OCI-LY7 (cell line): ENCODE measurements around the gene TMC7. TPM values are rescaled to one million over a fixed set of nuclear protein-coding genes. Genes with fewer than 3 reads are reported as not detected.
"Not testable (repeated sequence)": the region's sequence is repeated elsewhere in the genome, so short reads cannot be mapped to it uniquely, and the experiment has no call there.

ENCODE experiments used
- BruUV-seq: library from RNA; stranded (reverse); fragments of 400-500 nt; replicated peaks from 2 replicates; lab custom pipeline; 2021; lab: Mats Ljungman, UMichigan
- CTCF ChIA-PET: fragments of 300-600 bp; sonication (Branson Sonifier 250); formaldehyde crosslinking; loops from one replicate; lab custom pipeline; 2022; ENCODE audit warnings: antibody characterized with exemption; ENCODE audit not compliant: unreplicated experiment; lab: Charles Lee
- POLR2A ChIA-PET: fragments of 300-600 bp; sonication (Branson Sonifier 250); formaldehyde crosslinking; loops from one replicate; lab custom pipeline; 2022; ENCODE audit warnings: antibody characterized with exemption; lab: Charles Lee
- DNase-seq: peaks from one replicate; pipeline ENCODE4 v3.0.0-alpha.2; 2015; ENCODE audit warnings: low spot score
- H2AFZ ChIP-seq: fragments of 200-600 bp; sonication (generic), shearing (Covaris generic); 2 replicates; pipeline ENCODE4 v1.6.1; 2014; ENCODE audit warnings: mild to moderate bottlenecking, antibody characterized with exemption, low read length, moderate library complexity
- H3K27ac ChIP-seq: fragments of 200-600 bp; sonication (generic); 2 replicates; pipeline ENCODE4 v1.5.1; 2014; ENCODE audit warnings: mixed run types, low read depth, mild to moderate bottlenecking, moderate library complexity, low read length, inconsistent platforms; ENCODE audit not compliant: poor library complexity, severe bottlenecking
- H3K36me3 ChIP-seq: fragments of 200-600 bp; sonication (generic); 2 replicates; pipeline ENCODE4 v1.6.1; 2014; ENCODE audit warnings: mild to moderate bottlenecking, antibody characterized with exemption, low read length, moderate library complexity, mixed read lengths; ENCODE audit not compliant: insufficient read depth
- H3K4me1 ChIP-seq: fragments of 200-600 bp; sonication (generic); 2 replicates; pipeline ENCODE4 v1.5.1; 2014; ENCODE audit warnings: mild to moderate bottlenecking, low read length; ENCODE audit not compliant: insufficient read depth, poor library complexity, severe bottlenecking
- H3K4me2 ChIP-seq: fragments of 200-600 bp; sonication (generic); 2 replicates; pipeline ENCODE4 v1.6.1; 2014; ENCODE audit warnings: mild to moderate bottlenecking, low read length
- H3K4me3 ChIP-seq: fragments of 200-600 bp; sonication (generic); 2 replicates; pipeline ENCODE4 v1.5.1; 2014; ENCODE audit warnings: mild to moderate bottlenecking, low read depth, low read length; ENCODE audit not compliant: poor library complexity, severe bottlenecking
- H3K79me2 ChIP-seq: fragments of 200-600 bp; sonication (generic); 2 replicates; pipeline ENCODE4 v1.6.1; 2016; ENCODE audit warnings: low read depth, mild to moderate bottlenecking, low read length, moderate library complexity, mixed read lengths; ENCODE audit not compliant: insufficient read depth
- H3K9me2 ChIP-seq: fragments of 200-600 bp; sonication (generic); 2 replicates; pipeline ENCODE4 v1.6.1; 2016; ENCODE audit warnings: mild to moderate bottlenecking, low read length, mixed read lengths; ENCODE audit not compliant: insufficient read depth
- H3K9me3 ChIP-seq: fragments of 200-600 bp; sonication (generic); 2 replicates; pipeline ENCODE4 v1.6.1; 2014; ENCODE audit warnings: mild to moderate bottlenecking, mixed run types, low read length, mixed read lengths
- H4K20me1 ChIP-seq: fragments of 200-600 bp; sonication (generic); 2 replicates; pipeline ENCODE4 v1.6.1; 2014; ENCODE audit warnings: mild to moderate bottlenecking, antibody characterized with exemption, low read length, moderate library complexity, mixed read lengths; ENCODE audit not compliant: insufficient read depth
- EZH2phosphoT487 ChIP-seq: fragments of 200-600 bp; sonication (generic); IDR thresholded peaks from 2 replicates; pipeline ENCODE4 v1.6.1; 2018; ENCODE audit warnings: low read depth, borderline replicate concordance, mild to moderate bottlenecking, mixed run types, antibody characterized with exemption, low read length, moderate library complexity, mixed read lengths
- intact Hi-C: fragments of 100-400 bp; cut with micrococcal nuclease; formaldehyde crosslinking; loops from one replicate; pipeline ENCODE4 v1.10.0; 2022; ENCODE audit not compliant: unreplicated experiment
- total RNA-seq, 2 experiments: library from RNA; depleted of rRNA in 1 of 2; stranded (reverse); fragments of >200 nt in 1 of 2; shearing (Covaris generic) in 1 of 2; gene quantifications; 2 replicates each; pipeline ENCODE4 v1.2.3, GENCODE V29; 2014 to 2022
- TF ChIP-seq, protein P1 (sequence below): fragments of 200-600 bp; sonication (generic); conservative IDR thresholded peaks from 2 replicates; pipeline ENCODE4 v1.5.1; 2014; ENCODE audit warnings: mild to moderate bottlenecking, antibody characterized with exemption, low read length, moderate library complexity, mixed read lengths

The TMC7 gene
- total RNA-seq, 2 experiments from 2014 or later, result not detected

DNA sequence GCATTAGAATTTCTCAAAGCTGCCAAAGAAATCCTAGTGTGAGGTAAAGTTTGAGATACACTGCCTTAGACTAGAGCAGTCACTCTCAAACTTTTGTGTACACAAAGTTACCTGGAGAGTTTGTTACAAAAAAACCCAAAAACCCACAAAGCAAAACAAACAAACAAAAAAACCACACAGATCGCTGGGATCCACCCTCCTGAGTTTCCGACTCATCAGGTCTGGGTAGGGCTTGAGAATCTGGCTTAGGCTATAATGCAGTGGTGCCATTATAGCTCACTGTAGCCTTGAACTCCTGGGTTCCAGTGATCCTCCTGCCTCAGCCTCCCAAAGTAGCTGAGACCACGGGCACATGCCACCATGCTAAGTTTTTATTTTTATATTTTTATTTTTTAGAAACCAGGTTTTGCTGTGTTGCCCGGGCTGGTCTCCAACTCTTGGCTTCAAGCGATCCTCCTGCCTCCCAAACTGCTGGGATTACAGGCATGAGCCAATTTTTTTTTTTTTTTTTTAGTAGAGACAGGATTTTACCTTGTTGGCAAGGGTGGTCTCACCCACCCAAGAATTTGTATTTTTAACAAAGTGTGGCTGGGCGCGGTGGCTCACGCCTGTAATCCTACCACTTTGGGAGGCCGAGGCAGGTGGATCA is 35.2 kb upstream of the TMC7 start:
- ChIA-PET POLR2A (interaction anchor here (0.7 kb wide), 1 partner anchor 46 kb away, joined by 3 read pairs; no protein-coding TSS in a partner anchor), CTCF (no interaction called here)
- Histone ChIP-seq H4K20me1 (no peaks in the 10 kb centered on the region), H3K4me2 (no peak overlapping the region), H3K4me3 (no peak overlapping the region), H3K36me3 (no peaks in the 10 kb centered on the region), H3K9me2 (no peaks in the 10 kb centered on the region), H3K27ac (no peak overlapping the region), H3K79me2 (no peaks in the 10 kb centered on the region), H3K9me3 (no peaks in the 10 kb centered on the region), H2AFZ (no peak overlapping the region), H3K4me1 (no peaks in the 10 kb centered on the region)
- TF ChIP-seq EZH2phosphoT487, result no peak
- TF ChIP-seq, protein P1, sequence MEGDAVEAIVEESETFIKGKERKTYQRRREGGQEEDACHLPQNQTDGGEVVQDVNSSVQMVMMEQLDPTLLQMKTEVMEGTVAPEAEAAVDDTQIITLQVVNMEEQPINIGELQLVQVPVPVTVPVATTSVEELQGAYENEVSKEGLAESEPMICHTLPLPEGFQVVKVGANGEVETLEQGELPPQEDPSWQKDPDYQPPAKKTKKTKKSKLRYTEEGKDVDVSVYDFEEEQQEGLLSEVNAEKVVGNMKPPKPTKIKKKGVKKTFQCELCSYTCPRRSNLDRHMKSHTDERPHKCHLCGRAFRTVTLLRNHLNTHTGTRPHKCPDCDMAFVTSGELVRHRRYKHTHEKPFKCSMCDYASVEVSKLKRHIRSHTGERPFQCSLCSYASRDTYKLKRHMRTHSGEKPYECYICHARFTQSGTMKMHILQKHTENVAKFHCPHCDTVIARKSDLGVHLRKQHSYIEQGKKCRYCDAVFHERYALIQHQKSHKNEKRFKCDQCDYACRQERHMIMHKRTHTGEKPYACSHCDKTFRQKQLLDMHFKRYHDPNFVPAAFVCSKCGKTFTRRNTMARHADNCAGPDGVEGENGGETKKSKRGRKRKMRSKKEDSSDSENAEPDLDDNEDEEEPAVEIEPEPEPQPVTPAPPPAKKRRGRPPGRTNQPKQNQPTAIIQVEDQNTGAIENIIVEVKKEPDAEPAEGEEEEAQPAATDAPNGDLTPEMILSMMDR, result no peak
- intact Hi-C loops, result loop anchor here (5.0 kb wide), 1 partner anchor 51 kb away; no protein-coding TSS in a partner anchor
- no TSS peak for BruUV-seq
- no peak for DNase-seq

DNA sequence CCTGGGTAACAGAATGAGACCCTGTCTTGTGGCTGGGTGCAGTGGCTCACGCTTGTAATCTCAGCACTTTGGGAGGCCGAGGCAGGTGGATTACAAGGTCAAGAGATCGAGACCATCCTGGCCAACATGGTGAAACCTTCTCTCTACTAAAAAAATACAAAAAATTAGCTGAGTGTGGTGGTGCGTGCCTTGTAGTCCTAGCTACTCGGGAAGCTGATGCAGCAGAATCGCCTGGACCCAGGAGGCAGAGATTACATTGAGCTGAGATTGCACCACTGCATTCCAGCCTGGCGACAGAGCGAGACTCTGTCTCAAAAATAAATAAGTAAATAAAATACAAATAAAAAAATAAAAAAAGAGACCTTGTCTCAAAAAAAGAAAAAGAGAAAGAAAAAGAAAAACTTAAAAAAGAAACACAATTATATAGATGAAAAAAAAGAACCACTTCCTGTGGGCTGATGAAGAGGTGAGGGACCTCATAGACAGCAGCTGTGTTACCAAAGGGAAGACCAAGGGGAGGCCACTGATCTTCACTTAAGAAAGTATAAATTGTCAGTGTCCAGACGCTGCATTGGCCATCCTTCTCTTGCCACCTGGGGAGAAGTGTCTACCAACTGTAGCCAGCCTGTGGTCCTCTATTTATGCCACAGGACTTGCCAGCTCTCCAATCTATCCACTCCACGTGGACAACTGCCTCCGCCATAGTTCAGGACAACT is 33.1 kb upstream of the TMC7 start:
- no peak for DNase-seq
- CTCF ChIA-PET, result no interaction called here
- TF ChIP-seq, protein P1, result no peak
- no peak for TF ChIP-seq EZH2phosphoT487

GRCh38 chr16:18953547-18953946 is 30.2 kb upstream of the TMC7 start:
- Histone ChIP-seq H3K4me3 (no peak overlapping the region), H3K9me3 (no peaks in the 10 kb centered on the region), H4K20me1 (no peaks in the 10 kb centered on the region), H3K79me2 (no peaks in the 10 kb centered on the region), H2AFZ (no peak overlapping the region), H3K9me2 (no peaks in the 10 kb centered on the region), H3K36me3 (no peaks in the 10 kb centered on the region), H3K4me1 (no peaks in the 10 kb centered on the region), H3K27ac (no peak overlapping the region), H3K4me2 (no peak overlapping the region)
- ChIA-PET POLR2A (interaction anchor here (1.0 kb wide), 1 partner anchor 10 kb away, joined by 3 read pairs; no protein-coding TSS in a partner anchor), CTCF (no interaction called here)
- intact Hi-C loops, result no loop called here
- DNase-seq, result no peak
- BruUV-seq, result no TSS peak
- TF ChIP-seq EZH2phosphoT487, result no peak
- TF ChIP-seq, protein P1, result no peak

More for the DNA sequence above, 33.1 kb upstream of the TMC7 start:
- Histone ChIP-seq H3K36me3 (no peaks in the 10 kb centered on the region), H3K9me3 (no peaks in the 10 kb centered on the region), H3K79me2 (no peaks in the 10 kb centered on the region), H4K20me1 (no peaks in the 10 kb centered on the region), H2AFZ (no peak overlapping the region), H3K9me2 (no peaks in the 10 kb centered on the region), H3K27ac (no peak overlapping the region), H3K4me2 (no peak overlapping the region), H3K4me1 (no peaks in the 10 kb centered on the region), H3K4me3 (no peak overlapping the region)
- BruUV-seq, result no TSS peak
- intact Hi-C loops, result no loop called here
- POLR2A ChIA-PET, result no interaction called here

GRCh38 chr16:18955874-18956580 is 27.7 kb upstream of the TMC7 start:
- H3K4me2 ChIP-seq, H3K79me2 ChIP-seq, H2AFZ ChIP-seq, intact Hi-C loops, H3K27ac ChIP-seq, H3K36me3 ChIP-seq, H3K9me2 ChIP-seq, H3K4me3 ChIP-seq, H3K4me1 ChIP-seq, H4K20me1 ChIP-seq, H3K9me3 ChIP-seq, BruUV-seq: not testable (repeated sequence)
- POLR2A ChIA-PET, result interaction anchor here (1.0 kb wide), 1 partner anchor 154 kb away, joined by 3 read pairs; the partner anchor contains the start of gene ARL6IP1
- DNase-seq, result peak; percentile 15
- CTCF ChIA-PET, result interaction anchor here (0.8 kb wide), 1 partner anchor 155 kb away, joined by 4 read pairs; the partner anchor contains the start of gene ARL6IP1
